ENCODE results near the gene CHRNA4. TPM values are rescaled to one million over a fixed set of nuclear protein-coding genes. Genes with fewer than 3 reads are reported as not detected.
A peak's percentile ranks its signal among the peaks of the same experiment; 100 is the strongest.

CHRNA4 gene
- total and polyA plus RNA-seq, 2 of the 13 experiments (the other 11 are each of a cell fraction or from before 2014, with no cell fraction given) = not detected

DNA sequence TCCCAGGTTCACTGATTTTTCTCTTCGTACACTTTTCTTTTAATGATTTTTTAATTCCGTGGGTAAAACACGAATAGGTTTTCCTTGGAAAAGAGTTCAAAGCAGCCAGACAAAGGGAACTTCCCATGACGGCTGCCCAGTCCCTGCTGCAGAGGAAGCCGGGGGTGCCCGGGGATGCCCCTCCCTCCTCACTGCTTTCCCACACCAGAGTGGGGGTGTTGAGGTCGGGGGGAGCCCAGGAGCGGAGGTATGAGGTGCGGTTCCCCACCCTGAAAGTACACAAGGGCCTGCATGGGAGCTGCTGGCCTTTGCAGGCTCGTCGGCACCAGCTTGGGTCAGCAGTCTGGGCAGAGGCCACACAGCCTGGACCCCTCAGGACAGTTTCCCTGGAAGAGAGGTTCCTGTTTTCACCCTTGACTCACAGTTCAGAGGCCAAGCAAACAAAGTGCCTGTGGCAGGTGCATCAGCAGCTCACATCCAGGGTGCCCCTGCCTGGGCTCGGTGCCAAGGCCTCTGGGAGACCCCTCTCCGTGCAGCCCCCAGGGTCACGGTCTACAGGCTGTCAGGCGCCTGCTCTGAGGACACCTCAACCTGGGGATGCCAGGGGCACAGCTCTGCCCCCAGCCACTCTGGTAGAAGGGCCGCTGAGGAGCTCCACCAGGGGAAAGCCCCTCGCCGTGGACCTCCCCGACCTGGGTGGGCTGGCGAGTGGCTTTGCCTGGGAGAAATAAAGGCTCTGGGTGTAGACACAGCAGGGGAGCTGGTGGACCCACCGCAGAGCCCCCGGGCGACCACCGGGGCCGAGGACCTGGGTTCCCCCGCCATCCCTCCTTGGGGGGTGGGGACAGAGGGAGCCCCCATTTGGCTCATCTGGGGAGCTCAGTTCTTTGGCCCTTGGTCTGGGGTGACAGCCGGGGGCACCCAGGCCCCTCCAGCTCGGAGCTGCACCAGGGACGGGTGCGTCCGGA lies 15.4 kb upstream of the CHRNA4 start (continued):
- TF ChIP-seq DZIP1 (CRISPR knock-in tag; IDR thresholded peaks at IDR 0.05) = 0 out of 2 replicates have a peak, but pooled peaks have one; percentile 20
- no peak for TF ChIP-seq ZNF577 (CRISPR knock-in tag; IDR thresholded peaks at IDR 0.05; ENCODE audit: borderline replicate concordance, low read depth)
- TF ChIP-seq ZBTB7B (CRISPR knock-in tag; IDR thresholded peaks at IDR 0.05) = peak; percentile 94
- TF ChIP-seq ZC3H4 (CRISPR knock-in tag; IDR thresholded peaks at IDR 0.05; ENCODE audit: borderline replicate concordance) = no peak
- TF ChIP-seq PHF8 (CRISPR knock-in tag; IDR thresholded peaks at IDR 0.05) = no peak
- TF ChIP-seq, protein P1, sequence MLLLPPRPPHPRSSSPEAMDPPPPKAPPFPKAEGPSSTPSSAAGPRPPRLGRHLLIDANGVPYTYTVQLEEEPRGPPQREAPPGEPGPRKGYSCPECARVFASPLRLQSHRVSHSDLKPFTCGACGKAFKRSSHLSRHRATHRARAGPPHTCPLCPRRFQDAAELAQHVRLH (CRISPR knock-in tag; IDR thresholded peaks at IDR 0.05; ENCODE audit: borderline replicate concordance, low read depth) = no peak
- TF ChIP-seq, protein P2, sequence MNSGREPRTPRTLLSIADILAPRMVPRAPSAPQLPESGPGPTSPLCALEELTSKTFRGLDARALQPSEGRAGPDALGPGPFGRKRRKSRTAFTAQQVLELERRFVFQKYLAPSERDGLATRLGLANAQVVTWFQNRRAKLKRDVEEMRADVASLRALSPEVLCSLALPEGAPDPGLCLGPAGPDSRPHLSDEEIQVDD (CRISPR knock-in tag; IDR thresholded peaks at IDR 0.05; ENCODE audit: borderline replicate concordance) = no peak
- no peak for TF ChIP-seq PHF5A (CRISPR knock-in tag; IDR thresholded peaks at IDR 0.05; ENCODE audit: low read depth, unreplicated experiment)
- TF ChIP-seq BCL6 (CRISPR knock-in tag; IDR thresholded peaks at IDR 0.05) = 0 out of 2 replicates have a peak, but pooled peaks have one; percentile 20
- TF ChIP-seq TCF7L2 (IDR thresholded peaks at IDR 0.05; ENCODE audit: low read depth, low read length) = no peak
- peak; percentile 48; the same call in 1 of the 2 replicates for TF ChIP-seq ZNF678 (CRISPR knock-in tag; IDR thresholded peaks at IDR 0.05)
- peak; percentile 82; the same call in 1 of the 2 replicates for TF ChIP-seq MTA1 (CRISPR knock-in tag; IDR thresholded peaks at IDR 0.05; ENCODE audit: borderline replicate concordance)
- no peak for TF ChIP-seq NAIF1 (CRISPR knock-in tag; IDR thresholded peaks at IDR 0.05; ENCODE audit: borderline replicate concordance)
- TF ChIP-seq HNRNPH1 (optimal IDR thresholded peaks at IDR 0.05; ENCODE audit: low read depth, low read length) = no peak
- peak; percentile 51; the same call in 1 of the 2 replicates for TF ChIP-seq PATZ1 (CRISPR knock-in tag; IDR thresholded peaks at IDR 0.05)
- no peak for TF ChIP-seq SCMH1 (CRISPR knock-in tag; IDR thresholded peaks at IDR 0.05; ENCODE audit: borderline replicate concordance)
- no peak for TF ChIP-seq PCBP1 (IDR thresholded peaks at IDR 0.05; ENCODE audit: borderline replicate concordance, low read depth, low read length)
- no peak for TF ChIP-seq ZBTB37 (CRISPR knock-in tag; IDR thresholded peaks at IDR 0.05)
- TF ChIP-seq MED8 (CRISPR knock-in tag; IDR thresholded peaks at IDR 0.05; ENCODE audit: insufficient replicate concordance) = peak; percentile 31
- no peak for TF ChIP-seq ESRRA (CRISPR knock-in tag; IDR thresholded peaks at IDR 0.05; ENCODE audit: low read depth)
- no peak for TF ChIP-seq EED (CRISPR knock-in tag; IDR thresholded peaks at IDR 0.05)
- no peak for TF ChIP-seq ATAD3A (CRISPR knock-in tag; IDR thresholded peaks at IDR 0.05)
